PFSK-1 (cell line): ENCODE data around the gene SLC37A2. TPM values are rescaled to one million over a fixed set of nuclear protein-coding genes. Genes with fewer than 3 reads are reported as not detected.
A peak's percentile ranks its signal among the peaks of the same experiment; 100 is the strongest.

Experiments
- FOXP2 ChIP-seq: optimal IDR thresholded peaks from 2 replicates; pipeline ENCODE3; 2011; ENCODE audit warnings: borderline replicate concordance, control low read depth, inconsistent platforms; ENCODE audit not compliant: insufficient read depth; ENCODE audit errors: extremely low read length, extremely low read depth
- POLR2AphosphoS5 ChIP-seq: IDR thresholded peaks from 2 replicates; pipeline ENCODE4 v1.6.1; 2012; ENCODE audit warnings: low read depth, mild to moderate bottlenecking, control low read depth, low read length, moderate library complexity
- REST ChIP-seq, 2 experiments: IDR thresholded peaks; 2 replicates each; pipeline versions ENCODE4 v1.6.1 to v1.8.0; 2011 to 2012; ENCODE audit warnings: low read depth in 2 of 2, low read length in 2 of 2, control low read depth in 1 of 2, inconsistent platforms in 1 of 2, mild to moderate bottlenecking in 1 of 2, moderate library complexity in 1 of 2; ENCODE audit not compliant: insufficient read depth in 1 of 2
- SIN3A ChIP-seq: IDR thresholded peaks from 2 replicates; pipeline ENCODE4 v1.6.1; 2012; ENCODE audit warnings: mild to moderate bottlenecking, low read length, moderate library complexity, borderline replicate concordance; ENCODE audit not compliant: insufficient read depth
- TAF1 ChIP-seq: IDR thresholded peaks from 2 replicates; pipeline ENCODE4 v1.6.1; 2012; ENCODE audit warnings: low read length, control low read depth, borderline replicate concordance; ENCODE audit not compliant: insufficient read depth
- polyA plus RNA-seq: library from polyadenylated mRNA; unstranded; fragments of >200 nt; gene quantifications from one replicate; pipeline ENCODE4 v1.2.1, GENCODE V29; 2012; ENCODE audit warnings: low read depth, missing spikeins; ENCODE audit not compliant: insufficient read length

Gene SLC37A2
- polyA plus RNA-seq = 0.73 TPM

GRCh38 chr11:125062931-125063428 is at the start of gene SLC37A2:
TSS of gene SLC37A2 (plus strand) at chr11:125063305. CDS start at chr11:125063368, 63 bp downstream.
- TF ChIP-seq TAF1 (no peak), SIN3A (peak; percentile 66; the same call in 1 of the 2 replicates)

GRCh38 chr11:125016413-125016812 is 46.7 kb upstream of the SLC37A2 start:
- TF ChIP-seq TAF1 (no peak), FOXP2 (no peak), REST (IDR thresholded peaks at IDR 0.05; ENCODE audit: insufficient read depth in 1 of 2, low read depth in 2 of 2, low read length in 2 of 2) (no peak), SIN3A (no peak), POLR2AphosphoS5 (no peak)

GRCh38 chr11:125020342-125020741 is 42.8 kb upstream of the SLC37A2 start:
- TF ChIP-seq REST (IDR thresholded peaks at IDR 0.05; ENCODE audit: insufficient read depth in 1 of 2, low read depth in 2 of 2, low read length in 2 of 2) (no peak), SIN3A (no peak), TAF1 (no peak), POLR2AphosphoS5 (no peak), FOXP2 (no peak)

- no peak for TF ChIP-seq FOXP2
- TF ChIP-seq SIN3A = no peak
- TF ChIP-seq REST (IDR thresholded peaks at IDR 0.05; ENCODE audit: insufficient read depth in 1 of 2, low read depth in 2 of 2, low read length in 2 of 2) = no peak
- TF ChIP-seq TAF1 = no peak
- TF ChIP-seq POLR2AphosphoS5 = no peak
Observed at GRCh38 chr11:125022551-125022950, 40.6 kb upstream of the SLC37A2 start.

DNA sequence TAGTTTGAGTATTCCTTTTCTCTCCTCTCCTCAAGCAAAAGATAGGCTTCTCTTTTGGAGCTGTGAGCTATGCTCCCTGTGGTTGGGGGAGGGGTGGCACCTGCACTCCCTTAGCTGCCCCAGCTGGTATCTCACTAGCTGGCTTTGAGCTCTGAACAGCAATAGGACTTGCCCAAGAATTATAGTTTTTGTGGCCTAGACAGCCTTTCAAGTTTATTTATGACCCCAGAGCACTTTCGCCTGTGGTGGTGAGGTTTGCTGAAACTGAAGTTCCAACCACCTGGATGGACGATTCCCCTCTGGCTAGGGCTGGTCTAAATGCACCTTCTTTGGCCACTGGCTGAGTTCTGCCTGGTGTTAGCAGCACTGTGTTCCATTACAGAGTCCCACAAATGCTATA is 37.1 kb upstream of the SLC37A2 start:
- TF ChIP-seq REST (IDR thresholded peaks at IDR 0.05; ENCODE audit: insufficient read depth in 1 of 2, low read depth in 2 of 2, low read length in 2 of 2) = no peak
- no peak for TF ChIP-seq POLR2AphosphoS5
- no peak for TF ChIP-seq SIN3A
- TF ChIP-seq FOXP2 = no peak
- no peak for TF ChIP-seq TAF1

- TF ChIP-seq REST (IDR thresholded peaks at IDR 0.05; ENCODE audit: insufficient read depth in 1 of 2, low read depth in 2 of 2, low read length in 2 of 2) (no peak), TAF1 (no peak), FOXP2 (no peak), SIN3A (no peak)
Observed at GRCh38 chr11:125036933-125037332, 26.2 kb upstream of the SLC37A2 start.
